Measurements from ENCODE around the gene PRTN3.

The PRTN3 gene

GRCh38 chr19:871446-872265, 30.9 kb downstream of the PRTN3 start:
- no peaks in the 10 kb centered on the region for H3K9me2 ChIP-seq (replicated peaks; ENCODE audit: low read depth, low read length)
- no peaks in the 10 kb centered on the region for H3K4me1 ChIP-seq (ENCODE audit: insufficient read depth, low read length, poor library complexity, severe bottlenecking)
- no peaks in the 10 kb centered on the region for H3K27me3 ChIP-seq (ENCODE audit: insufficient read depth, low read length, poor library complexity, severe bottlenecking)
- no peak overlapping the region for H3K4me3 ChIP-seq (ENCODE audit: low read length, poor library complexity, severe bottlenecking)
- H3K36me3 ChIP-seq (ENCODE audit: insufficient read depth, low read length), result no peaks in the 10 kb centered on the region; the same call in 1 of the 2 replicates
- H3K4me2 ChIP-seq (ENCODE audit: low read depth, low read length, poor library complexity, severe bottlenecking), result no peak overlapping the region
- H3F3A ChIP-seq (ENCODE audit: low read depth), result no peaks in the 10 kb centered on the region; the same call in 1 of the 2 replicates
- no peaks in the 10 kb centered on the region for H3K9me3 ChIP-seq (ENCODE audit: insufficient read depth, low read depth, low read length)
- no peaks in the 10 kb centered on the region for H4K20me1 ChIP-seq (ENCODE audit: insufficient read depth, low read length, poor library complexity, severe bottlenecking)
- no peak overlapping the region for H2AFZ ChIP-seq (ENCODE audit: low read length)
- no peaks in the 10 kb centered on the region for H3K79me2 ChIP-seq (ENCODE audit: insufficient read depth, low read length)
- H3K9ac ChIP-seq (ENCODE audit: low read depth, low read length, poor library complexity, severe bottlenecking), result no peak overlapping the region
- TF ChIP-seq EZH2phosphoT487 (IDR thresholded peaks at IDR 0.05; ENCODE audit: borderline replicate concordance) (no peak), CTCF (conservative IDR thresholded peaks at IDR 0.05; ENCODE audit: low read length) (no peak)

GRCh38 chr19:872266-872951, 31.6 kb downstream of the PRTN3 start:
- no peaks in the 10 kb centered on the region for H3K9me3 ChIP-seq (ENCODE audit: insufficient read depth, low read depth, low read length)
- H2AFZ ChIP-seq (ENCODE audit: low read length), result no peak overlapping the region
- no peaks in the 10 kb centered on the region; the same call in 1 of the 2 replicates for H3F3A ChIP-seq (ENCODE audit: low read depth)
- no peak overlapping the region for H3K4me3 ChIP-seq (ENCODE audit: low read length, poor library complexity, severe bottlenecking)
- H3K79me2 ChIP-seq (ENCODE audit: insufficient read depth, low read length), result no peaks in the 10 kb centered on the region
- H3K4me1 ChIP-seq (ENCODE audit: insufficient read depth, low read length, poor library complexity, severe bottlenecking), result no peaks in the 10 kb centered on the region
- TF ChIP-seq CTCF (conservative IDR thresholded peaks at IDR 0.05; ENCODE audit: low read length), result no peak
- no peak for TF ChIP-seq EZH2phosphoT487 (IDR thresholded peaks at IDR 0.05; ENCODE audit: borderline replicate concordance)
- no peaks in the 10 kb centered on the region for H3K27me3 ChIP-seq (ENCODE audit: insufficient read depth, low read length, poor library complexity, severe bottlenecking)
- H4K20me1 ChIP-seq (ENCODE audit: insufficient read depth, low read length, poor library complexity, severe bottlenecking), result no peaks in the 10 kb centered on the region
- H3K36me3 ChIP-seq (ENCODE audit: insufficient read depth, low read length), result no peaks in the 10 kb centered on the region; the same call in 1 of the 2 replicates
- no peaks in the 10 kb centered on the region for H3K9me2 ChIP-seq (replicated peaks; ENCODE audit: low read depth, low read length)
- H3K4me2 ChIP-seq (ENCODE audit: low read depth, low read length, poor library complexity, severe bottlenecking), result no peak overlapping the region
- no peak overlapping the region for H3K9ac ChIP-seq (ENCODE audit: low read depth, low read length, poor library complexity, severe bottlenecking)

GRCh38 chr19:873084-873483, 32.3 kb downstream of the PRTN3 start:
- H3K27me3 ChIP-seq (ENCODE audit: insufficient read depth, low read length, poor library complexity, severe bottlenecking), result no peaks in the 10 kb centered on the region
- H3F3A ChIP-seq (ENCODE audit: low read depth), result no peaks in the 10 kb centered on the region; the same call in 1 of the 2 replicates
- H4K20me1 ChIP-seq (ENCODE audit: insufficient read depth, low read length, poor library complexity, severe bottlenecking), result no peaks in the 10 kb centered on the region
- TF ChIP-seq CTCF (conservative IDR thresholded peaks at IDR 0.05; ENCODE audit: low read length) (no peak), EZH2phosphoT487 (IDR thresholded peaks at IDR 0.05; ENCODE audit: borderline replicate concordance) (no peak)
- H3K4me2 ChIP-seq (ENCODE audit: low read depth, low read length, poor library complexity, severe bottlenecking), result no peak overlapping the region
- H3K9me2 ChIP-seq (replicated peaks; ENCODE audit: low read depth, low read length), result no peaks in the 10 kb centered on the region
- no peak overlapping the region for H3K9ac ChIP-seq (ENCODE audit: low read depth, low read length, poor library complexity, severe bottlenecking)
- H3K36me3 ChIP-seq (ENCODE audit: insufficient read depth, low read length), result no peaks in the 10 kb centered on the region; the same call in 1 of the 2 replicates
- no peaks in the 10 kb centered on the region for H3K4me1 ChIP-seq (ENCODE audit: insufficient read depth, low read length, poor library complexity, severe bottlenecking)
- no peak overlapping the region for H2AFZ ChIP-seq (ENCODE audit: low read length)
- no peak overlapping the region for H3K4me3 ChIP-seq (ENCODE audit: low read length, poor library complexity, severe bottlenecking)
- H3K9me3 ChIP-seq (ENCODE audit: insufficient read depth, low read depth, low read length), result no peaks in the 10 kb centered on the region
- H3K79me2 ChIP-seq (ENCODE audit: insufficient read depth, low read length), result no peaks in the 10 kb centered on the region

All from Loucy (cell line).